RWPE1 (cell line): ENCODE data around the gene ZNF783.

Experiments used
- CTCF ChIA-PET: fragments of 350-600 bp; sonication (Branson Sonifier 250); formaldehyde crosslinking; extraction: SDS; loops from one replicate; lab custom pipeline; 2021; lab: Yijun Ruan, JAX
- POLR2A ChIA-PET: fragments of 400-600 bp; formaldehyde crosslinking; extraction: SDS; loops from one replicate; lab custom pipeline; 2020; ENCODE audit warnings: antibody characterized with exemption; ENCODE audit not compliant: low non-redundant PET; lab: Yijun Ruan, JAX
- DNase-seq: peaks from one replicate; pipeline ENCODE4 v3.0.0; 2012; ENCODE audit warnings: low spot score
- H3K27ac ChIP-seq: fragments of 450-650 bp; 2 replicates; pipeline ENCODE4 v1.5.1; 2017
- CTCF ChIP-seq: fragments of 450-650 bp; conservative IDR thresholded peaks from 2 replicates; pipeline ENCODE4 v1.5.1; 2017; ENCODE audit warnings: low read depth, mild to moderate bottlenecking

ZNF783 gene

GRCh38 chr7:149252378-149252777 lies 9.6 kb upstream of the ZNF783 start:
- H3K27ac ChIP-seq = no peak overlapping the region
- ChIA-PET CTCF (interaction anchor here (0.5 kb wide), 1 partner anchor 134 kb away, joined by 3 read pairs; no protein-coding TSS in a partner anchor), POLR2A (no interaction called here)
- DNase-seq = no peak
- no peak for TF ChIP-seq CTCF

GRCh38 chr7:149253665-149254064 lies 8.3 kb upstream of the ZNF783 start:
- DNase-seq = no peak
- ChIA-PET POLR2A (no interaction called here), CTCF (interaction anchor here (0.6 kb wide), 1 partner anchor 372 kb away, joined by 3 read pairs; no protein-coding TSS in a partner anchor)
- TF ChIP-seq CTCF = no peak
- no peak overlapping the region for H3K27ac ChIP-seq

GRCh38 chr7:149254181-149254858 lies 7.7 kb upstream of the ZNF783 start:
- no peak overlapping the region for H3K27ac ChIP-seq
- DNase-seq = no peak
- CTCF ChIA-PET = no interaction called here
- POLR2A ChIA-PET = no interaction called here
- TF ChIP-seq CTCF = no peak

- ChIA-PET CTCF (no interaction called here), POLR2A (no interaction called here)
- no peak for DNase-seq
- H3K27ac ChIP-seq = no peak overlapping the region
- no peak for TF ChIP-seq CTCF
These were observed 6.8 kb upstream of the ZNF783 start for GRCh38 chr7:149255174-149255573.

GRCh38 chr7:149256568-149256967 lies 5.4 kb upstream of the ZNF783 start:
- DNase-seq = no peak
- no peak for TF ChIP-seq CTCF
- peak overlapping the region; percentile 47 for H3K27ac ChIP-seq
- ChIA-PET CTCF (no interaction called here), POLR2A (no interaction called here)

- H3K27ac ChIP-seq = peak overlapping the region; percentile 47
- POLR2A ChIA-PET = no interaction called here
- CTCF ChIA-PET = no interaction called here
- no peak for DNase-seq
- TF ChIP-seq CTCF = no peak
These were observed 4.8 kb upstream of the ZNF783 start for GRCh38 chr7:149257146-149257545.
